IMR-90 (cell line): ENCODE results near the gene HRH1. TPM values are rescaled to one million over a fixed set of nuclear protein-coding genes. Genes with fewer than 3 reads are reported as not detected.

ENCODE experiments used
- ATAC-seq: fragments of 200-7000 bp; cut with Tn5 transposase; 2 replicates; pipeline ENCODE4 v1.9.1; 2020; ENCODE audit warnings: low read depth, mild to moderate bottlenecking, moderate library complexity
- BruUV-seq: library from RNA; stranded (reverse); fragments of 400-500 nt; replicated peaks from 2 replicates; lab custom pipeline; 2021; lab: Mats Ljungman, UMichigan
- CTCF ChIA-PET: fragments of 300-600 bp; formaldehyde crosslinking; extraction: SDS; loops from one replicate; lab custom pipeline; 2021; ENCODE audit warnings: antibody characterized with exemption; lab: Yijun Ruan, JAX
- POLR2A ChIA-PET: fragments of 300-600 bp; sonication (Branson Sonifier 250); formaldehyde crosslinking; loops from one replicate; lab custom pipeline; 2022; ENCODE audit warnings: antibody characterized with exemption; ENCODE audit not compliant: unreplicated experiment; lab: Charles Lee
- DNase-seq: peaks from one replicate; pipeline ENCODE4 v3.0.0; 2013
- H2AFZ ChIP-seq: replicated peaks from 2 replicates; pipeline ENCODE3; 2013; ENCODE audit warnings: low read length, mild to moderate bottlenecking; ENCODE audit not compliant: poor library complexity
- H2AK5ac ChIP-seq: 2 replicates; pipeline ENCODE4 v1.6.1; 2013; ENCODE audit warnings: low read depth, low read length, inconsistent platforms
- H2AK9ac ChIP-seq: replicated peaks from 2 replicates; pipeline ENCODE3; 2013; ENCODE audit warnings: mild to moderate bottlenecking, low read depth, low read length, moderate library complexity; ENCODE audit not compliant: poor library complexity
- H2BK120ac ChIP-seq: 2 replicates; pipeline ENCODE4 v1.6.1; 2013; ENCODE audit warnings: low read depth, low read length, inconsistent platforms
- H2BK15ac ChIP-seq: 3 replicates; pipeline ENCODE4 v1.6.1; 2013; ENCODE audit warnings: low read depth, low read length, inconsistent platforms
- H2BK20ac ChIP-seq: 2 replicates; pipeline ENCODE4 v1.6.1; 2013; ENCODE audit warnings: low read depth, mild to moderate bottlenecking, inconsistent platforms, low read length, moderate library complexity
- H2BK5ac ChIP-seq: 2 replicates; pipeline ENCODE4 v1.6.1; 2013; ENCODE audit warnings: mild to moderate bottlenecking, low read depth, low read length, inconsistent platforms; ENCODE audit not compliant: poor library complexity, severe bottlenecking
- H3K14ac ChIP-seq: replicated peaks from 2 replicates; pipeline ENCODE4 v1.6.1; 2013; ENCODE audit warnings: low read depth, low read length, inconsistent platforms
- H3K18ac ChIP-seq: 2 replicates; pipeline ENCODE4 v1.6.1; 2013; ENCODE audit warnings: low read depth, low read length, control low read depth
- H3K23ac ChIP-seq: 2 replicates; pipeline ENCODE4 v1.6.1; 2013; ENCODE audit warnings: low read depth, low read length, inconsistent platforms
- H3K27ac ChIP-seq: 2 replicates; pipeline ENCODE4 v1.5.1; 2013; ENCODE audit warnings: mild to moderate bottlenecking, control low read depth, low read length; ENCODE audit not compliant: insufficient read depth
- H3K27me3 ChIP-seq: 2 replicates; pipeline ENCODE4 v1.6.1; 2013; ENCODE audit warnings: low read length; ENCODE audit not compliant: control insufficient read depth, insufficient read depth
- H3K36me3 ChIP-seq: 2 replicates; pipeline ENCODE4 v1.6.1; 2013; ENCODE audit warnings: low read length, mixed read lengths; ENCODE audit not compliant: control insufficient read depth, insufficient read depth
- H3K4ac ChIP-seq: 2 replicates; pipeline ENCODE4 v1.6.1; 2013; ENCODE audit warnings: low read depth, low read length, inconsistent platforms
- H3K4me1 ChIP-seq: 2 replicates; pipeline ENCODE4 v1.6.1; 2013; ENCODE audit warnings: low read length, mixed read lengths; ENCODE audit not compliant: control insufficient read depth, insufficient read depth
- H3K4me2 ChIP-seq: 2 replicates; pipeline ENCODE4 v1.6.1; 2013; ENCODE audit warnings: low read depth, mild to moderate bottlenecking, control low read depth, low read length, moderate library complexity
- H3K4me3 ChIP-seq: 2 replicates; pipeline ENCODE4 v1.5.1; 2013; ENCODE audit warnings: low read depth, mild to moderate bottlenecking, control low read depth, low read length, moderate library complexity; ENCODE audit not compliant: insufficient read depth
- H3K56ac ChIP-seq: 2 replicates; pipeline ENCODE4 v1.6.1; 2013; ENCODE audit warnings: low read length, inconsistent platforms; ENCODE audit not compliant: insufficient read depth; ENCODE audit errors: extremely low read depth
- H3K79me1 ChIP-seq, 2 experiments: 2 replicates each; pipeline ENCODE4 v1.6.1; 2013; ENCODE audit warnings: low read length in 2 of 2, inconsistent platforms in 1 of 2, low read depth in 1 of 2
- H3K9ac ChIP-seq: 2 replicates; pipeline ENCODE4 v1.6.1; 2013; ENCODE audit warnings: low read depth, low read length, control low read depth
- H3K9me1 ChIP-seq: 2 replicates; pipeline ENCODE4 v1.6.1; 2013; ENCODE audit warnings: low read length, inconsistent platforms; ENCODE audit not compliant: insufficient read depth
- H3K9me3 ChIP-seq: 2 replicates; pipeline ENCODE4 v1.6.1; 2013; ENCODE audit warnings: low read length; ENCODE audit not compliant: control insufficient read depth, insufficient read depth
- H4K20me1 ChIP-seq: 2 replicates; pipeline ENCODE4 v1.6.1; 2013; ENCODE audit warnings: low read length, inconsistent platforms; ENCODE audit not compliant: insufficient read depth
- H4K5ac ChIP-seq: 2 replicates; pipeline ENCODE4 v1.6.1; 2013; ENCODE audit warnings: mild to moderate bottlenecking, low read depth, low read length, control low read depth
- H4K8ac ChIP-seq, 2 experiments: 2 replicates each; pipeline ENCODE4 v1.6.1; 2013; ENCODE audit warnings: low read depth in 2 of 2, low read length in 2 of 2, control low read depth in 1 of 2, inconsistent platforms in 1 of 2
- H4K91ac ChIP-seq: 2 replicates; pipeline ENCODE4 v1.6.1; 2013; ENCODE audit warnings: low read depth, low read length, inconsistent platforms; ENCODE audit not compliant: insufficient read depth
- CHD1 ChIP-seq: IDR thresholded peaks from 2 replicates; pipeline ENCODE4 v1.6.1; 2012; ENCODE audit warnings: low read depth, low read length, improper control_type of control experiment
- CTCF ChIP-seq: conservative IDR thresholded peaks from 2 replicates; pipeline ENCODE4 v1.5.1; 2012; ENCODE audit warnings: mild to moderate bottlenecking, low read depth, low read length, improper control_type of control experiment
- MAZ ChIP-seq: IDR thresholded peaks from 2 replicates; pipeline ENCODE4 v1.6.1; 2012; ENCODE audit warnings: low read depth, mild to moderate bottlenecking, low read length, improper control_type of control experiment, moderate library complexity, borderline replicate concordance
- RCOR1 ChIP-seq: IDR thresholded peaks from 2 replicates; pipeline ENCODE4 v1.6.1; 2012; ENCODE audit warnings: mild to moderate bottlenecking, low read length, improper control_type of control experiment; ENCODE audit not compliant: insufficient replicate concordance
- RFX5 ChIP-seq: IDR thresholded peaks from 2 replicates; pipeline ENCODE4 v1.8.0; 2012; ENCODE audit warnings: low read depth, mild to moderate bottlenecking, low read length, moderate library complexity
- USF2 ChIP-seq: fragments of 150-350 bp; IDR thresholded peaks from 2 replicates; pipeline ENCODE4 v1.6.1; 2017; ENCODE audit warnings: mild to moderate bottlenecking, antibody characterized with exemption, low read length, low read depth
- WGBS, 2 experiments: methylation state at CpG; one replicate each; pipeline versions ENCODE4 v1.1.5 to v1.1.7; 2013; ENCODE audit warnings: missing lambda C conversion rate in 2 of 2; ENCODE audit not compliant: insufficient read length in 1 of 2; ENCODE audit errors: extremely low coverage in 2 of 2; 5-methylcytosine and 5-hydroxymethylcytosine counted together
- dilution Hi-C: fragments of 300-500 bp; cut with HindIII; formaldehyde crosslinking; loops from one replicate; pipeline ENCODE4 v1.14.3; 2018; ENCODE audit warnings: low sequenced_read_pairs; ENCODE audit not compliant: unreplicated experiment
- in situ Hi-C: fragments of 300-500 bp; cut with MboI; formaldehyde crosslinking; loops from 3 replicates; pipeline ENCODE4 v1.14.3; 2019; ENCODE audit warnings: low sequenced_read_pairs, inconsistent platforms, mixed read lengths
- intact Hi-C: fragments of 100-400 bp; cut with micrococcal nuclease; formaldehyde crosslinking; loops from 2 replicates; pipeline ENCODE4 v1.10.0; 2022
- polyA plus RNA-seq, 3 experiments: library from polyadenylated mRNA; depleted of rRNA; stranded (reverse); fragments of >200 nt; gene quantifications; 2 replicates each; pipeline ENCODE4 v1.2.3, GENCODE V29; 2012; ENCODE audit warnings: low replicate concordance in 1 of 3
- total RNA-seq: library from RNA; depleted of rRNA; stranded (reverse); fragments of >200 nt; gene quantifications from 2 replicates; pipeline ENCODE4 v1.2.3, GENCODE V29; 2012

HRH1 gene
- total and polyA plus RNA-seq, 2 of the 4 experiments (the other 2 are of a cell fraction): 7.6 to 16.1 TPM

- dilution Hi-C loops: no loop called here
- POLR2A ChIA-PET: no interaction called here
- no peak overlapping the region for H4K91ac ChIP-seq
- H3K4me3 ChIP-seq: no peak overlapping the region
- no peak overlapping the region for H2BK20ac ChIP-seq
- H3K14ac ChIP-seq: no peak overlapping the region
- intact Hi-C loops: loop anchor here (10.0 kb wide), 1 partner anchor 186 kb away; no protein-coding TSS in a partner anchor
- H3K23ac ChIP-seq: no peak overlapping the region
- no peak overlapping the region for H2BK120ac ChIP-seq
- peaks cover 5% of the 10 kb centered on the region; the same call in 1 of the 2 replicates for H3K27me3 ChIP-seq
- peaks cover 1% of the 10 kb centered on the region; the same call in 1 of the 2 replicates for H3K4me1 ChIP-seq
- no peak overlapping the region for H3K9ac ChIP-seq
- no peak overlapping the region for H2AK5ac ChIP-seq
- H3K27ac ChIP-seq: no peak overlapping the region
- CTCF ChIA-PET: interaction anchor here (0.8 kb wide), 1 partner anchor 106 kb away, joined by 4 read pairs; no protein-coding TSS in a partner anchor
- H4K20me1 ChIP-seq: no peaks in the 10 kb centered on the region
- TF ChIP-seq RCOR1: no peak
- no peak for TF ChIP-seq CHD1
- TF ChIP-seq USF2: no peak
- no peak for TF ChIP-seq CTCF
- no peak for TF ChIP-seq RFX5
- TF ChIP-seq MAZ: no peak
- no peak overlapping the region for H2BK15ac ChIP-seq
- no peak overlapping the region for H3K4ac ChIP-seq
- ATAC-seq (no peak), DNase-seq (no peak)
- H4K5ac ChIP-seq: no peak overlapping the region
- WGBS, 2 experiments: 100% methylated on average over 2 of the region's 7 CpGs; no CpG with 5 or more reads in 1 of the 2 experiments
- H3K9me3 ChIP-seq: no peaks in the 10 kb centered on the region
- H3K36me3 ChIP-seq: no peaks in the 10 kb centered on the region
- BruUV-seq: no TSS peak
- no peak overlapping the region for H3K18ac ChIP-seq
- no peak overlapping the region for H3K4me2 ChIP-seq
- H3K9me1 ChIP-seq: peaks cover 2% of the 10 kb centered on the region; the same call in 1 of the 2 replicates
- H3K56ac ChIP-seq: no peak overlapping the region
- no peaks in the 10 kb centered on the region for H3K79me1 ChIP-seq
- no peak overlapping the region for H2AFZ ChIP-seq
- H2BK5ac ChIP-seq: no peak overlapping the region
- in situ Hi-C loops: no loop called here
- H4K8ac ChIP-seq: no peak overlapping the region
- H2AK9ac ChIP-seq: no peak overlapping the region
Observed at GRCh38 chr3:11130385-11130784, 23.9 kb upstream of the HRH1 start.
